GM12801 (cell line): Measurements from ENCODE around the gene SLC11A2.

Source experiments
- TF ChIP-seq, protein P1 (sequence below): IDR thresholded peaks from one replicate; pipeline ENCODE4 v1.5.1; 2011; ENCODE audit warnings: control low read depth; ENCODE audit not compliant: insufficient read length; ENCODE audit errors: extremely low read depth

Gene SLC11A2

DNA sequence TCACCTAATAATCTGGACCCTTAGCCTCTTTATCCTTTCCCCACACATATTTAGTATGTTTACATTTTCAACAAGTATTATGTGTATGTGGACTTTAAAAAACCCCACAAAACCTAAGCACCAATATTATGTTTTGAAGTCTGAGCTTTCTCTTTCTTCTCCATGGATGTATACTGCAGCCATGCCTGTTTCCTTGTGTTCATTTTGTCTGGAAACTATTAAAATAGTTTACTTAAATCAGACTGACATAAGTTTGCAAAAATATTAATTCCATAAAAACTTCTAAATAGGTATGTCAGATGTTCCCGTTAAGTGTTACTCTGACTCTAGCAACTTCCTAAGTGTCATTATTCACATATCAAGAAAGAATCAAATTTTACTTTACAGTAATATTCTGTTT lies 70.9 kb downstream of the SLC11A2 start:
- TF ChIP-seq, protein P1, sequence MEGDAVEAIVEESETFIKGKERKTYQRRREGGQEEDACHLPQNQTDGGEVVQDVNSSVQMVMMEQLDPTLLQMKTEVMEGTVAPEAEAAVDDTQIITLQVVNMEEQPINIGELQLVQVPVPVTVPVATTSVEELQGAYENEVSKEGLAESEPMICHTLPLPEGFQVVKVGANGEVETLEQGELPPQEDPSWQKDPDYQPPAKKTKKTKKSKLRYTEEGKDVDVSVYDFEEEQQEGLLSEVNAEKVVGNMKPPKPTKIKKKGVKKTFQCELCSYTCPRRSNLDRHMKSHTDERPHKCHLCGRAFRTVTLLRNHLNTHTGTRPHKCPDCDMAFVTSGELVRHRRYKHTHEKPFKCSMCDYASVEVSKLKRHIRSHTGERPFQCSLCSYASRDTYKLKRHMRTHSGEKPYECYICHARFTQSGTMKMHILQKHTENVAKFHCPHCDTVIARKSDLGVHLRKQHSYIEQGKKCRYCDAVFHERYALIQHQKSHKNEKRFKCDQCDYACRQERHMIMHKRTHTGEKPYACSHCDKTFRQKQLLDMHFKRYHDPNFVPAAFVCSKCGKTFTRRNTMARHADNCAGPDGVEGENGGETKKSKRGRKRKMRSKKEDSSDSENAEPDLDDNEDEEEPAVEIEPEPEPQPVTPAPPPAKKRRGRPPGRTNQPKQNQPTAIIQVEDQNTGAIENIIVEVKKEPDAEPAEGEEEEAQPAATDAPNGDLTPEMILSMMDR: no peak

DNA sequence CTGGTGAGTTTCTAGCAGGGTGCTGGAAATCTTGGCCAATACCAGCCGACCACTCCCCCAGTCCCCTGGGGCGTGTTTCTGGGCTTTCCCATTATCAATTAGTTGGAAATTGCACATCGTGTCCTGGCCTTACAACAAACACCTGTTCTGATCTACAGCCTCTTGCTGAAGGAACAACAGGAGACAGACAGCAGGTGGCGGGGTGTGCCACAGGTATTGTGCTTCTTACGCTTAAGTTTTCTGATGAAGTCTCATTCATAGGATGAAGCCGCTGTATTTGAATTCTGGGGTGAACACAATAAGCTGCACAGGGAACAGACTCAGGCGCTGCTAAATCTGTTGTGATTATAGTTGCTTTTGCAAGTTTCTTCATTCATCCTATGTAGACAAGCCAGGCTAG lies 73.1 kb downstream of the SLC11A2 start:
- TF ChIP-seq, protein P1: no peak

GRCh38 chr12:50952510-50952909 lies 73.7 kb downstream of the SLC11A2 start, which contains the start of gene HIGD1C:
Gene HIGD1C, plus strand, starts transcription at chr12:50952544. Its CDS starts 1,455 bp downstream, at chr12:50953999.
- TF ChIP-seq, protein P1: no peak

GRCh38 chr12:50951112-50951511 lies 75.1 kb downstream of the SLC11A2 start:
- TF ChIP-seq, protein P1: no peak

- TF ChIP-seq, protein P1: no peak
Measured at GRCh38 chr12:50949801-50950302, 76.3 kb downstream of the SLC11A2 start.

- TF ChIP-seq, protein P1: no peak
Measured at GRCh38 chr12:50948798-50949197, 77.4 kb downstream of the SLC11A2 start.

GRCh38 chr12:50947933-50948626 lies 78.1 kb downstream of the SLC11A2 start:
- TF ChIP-seq, protein P1: no peak
